Glutamatergic neuron (in vitro differentiated cells): ENCODE data around the gene ZGLP1. TPM values are rescaled to one million over a fixed set of nuclear protein-coding genes. Genes with fewer than 3 reads are reported as not detected.

Experiments
- DNase-seq: peaks from one replicate; pipeline ENCODE4 v3.0.0; 2022
- H3K27ac Mint-ChIP-seq: one replicate; pipeline ENCODE4 v1.8.0; 2020; ENCODE audit warnings: mild to moderate bottlenecking, mixed read lengths, inconsistent platforms; ENCODE audit not compliant: unreplicated experiment
- H3K27me3 Mint-ChIP-seq: one replicate; pipeline ENCODE4 v1.8.0; 2020; ENCODE audit warnings: mild to moderate bottlenecking, moderate library complexity, mixed read lengths, inconsistent platforms; ENCODE audit not compliant: unreplicated experiment
- H3K36me3 Mint-ChIP-seq: one replicate; pipeline ENCODE4 v1.8.0; 2020; ENCODE audit warnings: mild to moderate bottlenecking, mixed read lengths, inconsistent platforms; ENCODE audit not compliant: unreplicated experiment
- H3K4me1 Mint-ChIP-seq: one replicate; pipeline ENCODE4 v1.8.0; 2020; ENCODE audit warnings: mild to moderate bottlenecking, low read depth, mixed read lengths, inconsistent platforms; ENCODE audit not compliant: unreplicated experiment
- H3K4me3 Mint-ChIP-seq: one replicate; pipeline ENCODE4 v1.8.0; 2020; ENCODE audit warnings: mild to moderate bottlenecking, mixed read lengths, inconsistent platforms; ENCODE audit not compliant: unreplicated experiment
- H3K9me3 Mint-ChIP-seq: one replicate; pipeline ENCODE4 v1.8.0; 2020; ENCODE audit warnings: mild to moderate bottlenecking, moderate library complexity, mixed read lengths, inconsistent platforms; ENCODE audit not compliant: unreplicated experiment
- total RNA-seq: library from RNA; stranded (reverse); fragmentation: NEBNext Ultra II Directional; extraction: Animal tissue kit (Norgen Biotek cat#: 25700); gene quantifications from one replicate; pipeline ENCODE4 v1.2.1, GENCODE V29; 2021; ENCODE audit not compliant: unreplicated experiment
- TF ChIP-seq, protein P1 (sequence below): fragments of 200-600 bp; sonication (generic); IDR thresholded peaks from one replicate; pipeline ENCODE4 v1.5.0; 2021; ENCODE audit not compliant: partially characterized antibody, unreplicated experiment

The ZGLP1 gene
- total RNA-seq, 1 donor from 2014 or later = 9.4 TPM

DNA sequence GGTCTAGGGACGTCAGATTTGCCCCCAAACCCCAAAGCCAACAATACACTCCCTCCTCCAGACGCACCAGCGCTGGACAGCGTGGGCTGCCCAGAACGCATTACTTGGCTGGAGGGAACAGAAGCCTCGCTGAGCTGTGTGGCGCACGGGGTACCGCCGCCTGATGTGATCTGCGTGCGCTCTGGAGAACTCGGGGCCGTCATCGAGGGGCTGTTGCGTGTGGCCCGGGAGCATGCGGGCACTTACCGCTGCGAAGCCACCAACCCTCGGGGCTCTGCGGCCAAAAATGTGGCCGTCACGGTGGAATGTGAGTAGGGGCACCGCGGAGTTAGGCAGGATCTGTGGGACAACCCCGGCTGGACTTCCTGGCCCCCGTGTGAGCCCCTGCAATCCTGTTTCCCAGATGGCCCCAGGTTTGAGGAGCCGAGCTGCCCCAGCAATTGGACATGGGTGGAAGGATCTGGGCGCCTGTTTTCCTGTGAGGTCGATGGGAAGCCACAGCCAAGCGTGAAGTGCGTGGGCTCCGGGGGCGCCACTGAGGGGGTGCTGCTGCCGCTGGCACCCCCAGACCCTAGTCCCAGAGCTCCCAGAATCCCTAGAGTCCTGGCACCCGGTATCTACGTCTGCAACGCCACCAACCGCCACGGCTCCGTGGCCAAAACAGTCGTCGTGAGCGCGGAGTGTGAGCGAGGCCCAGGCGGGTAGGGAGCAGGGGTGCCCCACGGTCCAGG, 15.8 kb downstream of the ZGLP1 start:
- Mint-ChIP-seq H3K4me3 (peak overlapping the region; percentile 84), H3K36me3 (no peaks in the 10 kb centered on the region), H3K27me3 (peaks cover 31% of the 10 kb centered on the region), H3K27ac (no peak overlapping the region), H3K4me1 (peaks cover 5% of the 10 kb centered on the region), H3K9me3 (peaks cover 9% of the 10 kb centered on the region)
- TF ChIP-seq, protein P1, sequence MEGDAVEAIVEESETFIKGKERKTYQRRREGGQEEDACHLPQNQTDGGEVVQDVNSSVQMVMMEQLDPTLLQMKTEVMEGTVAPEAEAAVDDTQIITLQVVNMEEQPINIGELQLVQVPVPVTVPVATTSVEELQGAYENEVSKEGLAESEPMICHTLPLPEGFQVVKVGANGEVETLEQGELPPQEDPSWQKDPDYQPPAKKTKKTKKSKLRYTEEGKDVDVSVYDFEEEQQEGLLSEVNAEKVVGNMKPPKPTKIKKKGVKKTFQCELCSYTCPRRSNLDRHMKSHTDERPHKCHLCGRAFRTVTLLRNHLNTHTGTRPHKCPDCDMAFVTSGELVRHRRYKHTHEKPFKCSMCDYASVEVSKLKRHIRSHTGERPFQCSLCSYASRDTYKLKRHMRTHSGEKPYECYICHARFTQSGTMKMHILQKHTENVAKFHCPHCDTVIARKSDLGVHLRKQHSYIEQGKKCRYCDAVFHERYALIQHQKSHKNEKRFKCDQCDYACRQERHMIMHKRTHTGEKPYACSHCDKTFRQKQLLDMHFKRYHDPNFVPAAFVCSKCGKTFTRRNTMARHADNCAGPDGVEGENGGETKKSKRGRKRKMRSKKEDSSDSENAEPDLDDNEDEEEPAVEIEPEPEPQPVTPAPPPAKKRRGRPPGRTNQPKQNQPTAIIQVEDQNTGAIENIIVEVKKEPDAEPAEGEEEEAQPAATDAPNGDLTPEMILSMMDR = no peak
- DNase-seq = no peak

DNA sequence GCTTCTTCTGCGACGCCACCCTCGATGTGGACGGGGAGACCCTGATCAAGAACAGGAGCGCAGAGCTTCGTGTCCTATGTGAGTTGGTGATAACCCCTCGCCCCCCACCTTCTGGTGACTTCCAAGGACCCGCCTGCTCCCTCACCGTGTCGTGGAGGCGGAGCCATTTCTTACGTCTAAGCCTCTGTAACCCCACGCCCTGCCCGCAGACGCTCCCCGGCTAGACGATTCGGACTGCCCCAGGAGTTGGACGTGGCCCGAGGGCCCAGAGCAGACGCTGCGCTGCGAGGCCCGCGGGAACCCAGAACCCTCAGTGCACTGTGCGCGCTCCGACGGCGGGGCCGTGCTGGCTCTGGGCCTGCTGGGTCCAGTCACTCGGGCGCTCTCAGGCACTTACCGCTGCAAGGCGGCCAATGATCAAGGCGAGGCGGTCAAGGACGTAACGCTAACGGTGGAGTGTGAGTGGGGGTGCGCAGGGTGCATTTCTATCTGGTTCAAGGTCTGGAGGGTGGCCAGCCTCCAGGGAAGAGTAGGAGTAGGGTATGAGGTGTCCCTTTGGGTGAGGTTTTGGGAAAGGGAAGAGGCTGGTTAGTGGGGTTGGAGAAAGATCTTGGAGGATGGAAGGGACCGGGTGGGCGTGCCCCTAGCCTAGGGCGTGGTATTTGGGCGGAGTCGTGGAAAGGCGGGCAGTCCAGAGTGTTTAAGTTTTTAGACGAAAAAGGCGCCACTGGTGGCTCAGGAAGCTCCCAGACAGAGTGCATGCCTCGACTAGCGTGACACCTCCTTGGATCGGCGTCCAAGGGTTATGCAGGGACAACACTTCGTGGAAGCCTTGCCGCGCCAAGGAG, 16.6 kb downstream of the ZGLP1 start:
- Mint-ChIP-seq H3K4me3 (peak overlapping the region; percentile 84), H3K9me3 (peaks cover 9% of the 10 kb centered on the region), H3K4me1 (peaks cover 5% of the 10 kb centered on the region), H3K36me3 (no peaks in the 10 kb centered on the region), H3K27ac (peak overlapping the region; percentile 80), H3K27me3 (peaks cover 35% of the 10 kb centered on the region)
- no peak for DNase-seq
- TF ChIP-seq, protein P1 = no peak

DNA sequence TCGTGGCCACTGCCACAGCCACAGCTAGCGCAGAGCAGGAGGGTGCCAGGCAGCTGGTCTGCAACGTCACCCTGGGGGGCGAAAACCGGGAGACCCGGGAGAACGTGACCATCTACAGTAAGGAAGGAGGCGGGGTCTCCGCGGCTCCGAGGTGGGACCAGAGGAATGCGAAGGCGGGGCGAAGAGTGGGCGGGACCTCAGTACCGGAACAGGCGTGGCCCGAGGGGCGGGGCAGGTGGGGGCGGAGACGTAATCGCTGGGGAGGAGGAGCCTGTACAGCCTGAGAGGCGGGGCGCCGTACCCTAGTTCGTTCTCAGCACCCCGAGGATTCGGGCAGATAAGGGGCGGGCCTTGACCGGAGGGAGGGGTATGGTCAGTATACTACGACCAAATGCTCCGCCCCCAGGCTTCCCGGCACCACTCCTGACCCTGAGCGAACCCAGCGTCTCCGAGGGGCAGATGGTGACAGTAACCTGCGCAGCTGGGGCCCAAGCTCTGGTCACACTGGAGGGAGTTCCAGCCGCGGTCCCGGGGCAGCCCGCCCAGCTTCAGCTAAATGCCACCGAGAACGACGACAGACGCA, 17.3 kb downstream of the ZGLP1 start:
- H3K27me3 Mint-ChIP-seq = peaks cover 38% of the 10 kb centered on the region
- H3K4me3 Mint-ChIP-seq = peak overlapping the region; percentile 84
- DNase-seq = peak; percentile 94
- peak overlapping the region; percentile 80 for H3K27ac Mint-ChIP-seq
- H3K36me3 Mint-ChIP-seq = no peaks in the 10 kb centered on the region
- H3K4me1 Mint-ChIP-seq = peaks cover 5% of the 10 kb centered on the region
- H3K9me3 Mint-ChIP-seq = peaks cover 12% of the 10 kb centered on the region
- TF ChIP-seq, protein P1 = no peak

DNA sequence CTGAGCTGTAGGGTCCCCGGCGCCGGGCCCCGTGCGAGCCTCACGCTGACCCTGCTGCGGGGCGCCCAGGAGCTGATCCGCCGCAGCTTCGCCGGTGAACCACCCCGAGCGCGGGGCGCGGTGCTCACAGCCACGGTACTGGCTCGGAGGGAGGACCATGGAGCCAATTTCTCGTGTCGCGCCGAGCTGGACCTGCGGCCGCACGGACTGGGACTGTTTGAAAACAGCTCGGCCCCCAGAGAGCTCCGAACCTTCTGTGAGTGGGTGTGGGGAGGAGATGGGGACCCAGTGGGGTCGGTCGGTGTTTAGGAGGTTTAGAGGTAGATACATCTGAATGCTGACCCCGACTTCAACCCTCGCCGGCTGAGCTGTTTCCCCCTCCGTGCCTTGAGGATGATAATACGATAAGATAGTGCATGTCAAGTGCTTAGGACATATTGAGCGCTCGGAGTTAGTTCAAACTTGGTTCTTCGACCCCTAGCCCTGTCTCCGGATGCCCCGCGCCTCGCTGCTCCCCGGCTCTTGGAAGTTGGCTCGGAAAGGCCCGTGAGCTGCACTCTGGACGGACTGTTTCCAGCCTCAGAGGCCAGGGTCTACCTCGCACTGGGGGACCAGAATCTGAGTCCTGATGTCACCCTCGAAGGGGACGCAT, 17.9 kb downstream of the ZGLP1 start:
- H3K4me3 Mint-ChIP-seq = peak overlapping the region; percentile 84
- no peak for DNase-seq
- H3K9me3 Mint-ChIP-seq = peaks cover 12% of the 10 kb centered on the region

More for the DNA sequence above, 17.9 kb downstream of the ZGLP1 start:
- Mint-ChIP-seq H3K27me3 (peaks cover 38% of the 10 kb centered on the region), H3K36me3 (no peaks in the 10 kb centered on the region), H3K27ac (no peak overlapping the region), H3K4me1 (peaks cover 5% of the 10 kb centered on the region)
- TF ChIP-seq, protein P1 = no peak
